ENCODE measurements around the gene IFRD1.

The IFRD1 gene

GRCh38 chr7:112446431-112446830 lies 3.8 kb upstream of the IFRD1 start:
- H3K27ac ChIP-seq: no peak overlapping the region
- no peak for TF ChIP-seq CTCF (conservative IDR thresholded peaks at IDR 0.05)

GRCh38 chr7:112447406-112447805 lies 2.9 kb upstream of the IFRD1 start:
- TF ChIP-seq CTCF (conservative IDR thresholded peaks at IDR 0.05): no peak
- H3K27ac ChIP-seq: no peak overlapping the region; the same call in 1 of the 2 replicates

DNA sequence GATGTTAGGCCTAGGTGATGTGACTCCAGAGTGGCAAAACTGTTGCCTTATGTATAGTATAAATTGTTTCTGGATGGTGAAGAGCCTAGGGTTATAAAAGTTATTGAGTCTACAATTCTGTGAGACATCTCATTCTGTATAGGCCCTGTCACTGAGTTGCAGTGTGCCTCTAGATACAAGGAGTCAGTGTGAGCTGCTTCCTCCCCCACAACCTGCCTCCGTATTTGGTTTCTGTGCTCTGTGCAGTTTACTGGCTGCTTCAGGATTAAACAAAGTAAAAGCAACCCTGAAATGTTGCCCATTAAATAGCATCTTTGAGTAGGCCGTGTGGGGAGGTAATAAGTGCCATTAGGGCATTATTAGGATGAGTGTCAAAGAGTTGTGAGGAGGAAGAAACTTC lies 1.9 kb upstream of the IFRD1 start:
- no peak for TF ChIP-seq CTCF (conservative IDR thresholded peaks at IDR 0.05)
- peak overlapping the region; percentile 88 for H3K27ac ChIP-seq

- peak overlapping the region; percentile 88 for H3K27ac ChIP-seq
- TF ChIP-seq CTCF (conservative IDR thresholded peaks at IDR 0.05): no peak
These were observed 1.4 kb upstream of the IFRD1 start for GRCh38 chr7:112448891-112449290.

DNA sequence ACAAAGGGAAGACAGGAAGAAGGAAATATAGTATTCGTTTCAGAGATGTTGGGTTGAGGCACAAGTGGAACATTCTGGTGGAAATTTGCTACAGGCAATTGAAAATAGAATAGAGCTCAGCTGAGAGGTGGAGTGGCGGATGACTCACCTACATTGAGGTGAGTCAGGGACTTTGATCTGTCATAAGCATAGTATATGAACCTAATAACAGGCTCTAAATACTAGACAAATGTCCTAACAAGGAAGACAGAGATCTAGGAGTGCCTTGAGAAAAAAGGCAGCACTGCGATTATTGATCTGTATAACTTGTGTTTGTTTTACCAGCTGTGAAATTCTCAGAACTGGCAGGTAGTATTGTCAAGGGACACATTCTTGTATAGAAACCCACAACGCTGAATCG lies 907 bp upstream of the IFRD1 start:
- H3K27ac ChIP-seq: peak overlapping the region; percentile 88
- TF ChIP-seq CTCF (conservative IDR thresholded peaks at IDR 0.05): no peak

DNA sequence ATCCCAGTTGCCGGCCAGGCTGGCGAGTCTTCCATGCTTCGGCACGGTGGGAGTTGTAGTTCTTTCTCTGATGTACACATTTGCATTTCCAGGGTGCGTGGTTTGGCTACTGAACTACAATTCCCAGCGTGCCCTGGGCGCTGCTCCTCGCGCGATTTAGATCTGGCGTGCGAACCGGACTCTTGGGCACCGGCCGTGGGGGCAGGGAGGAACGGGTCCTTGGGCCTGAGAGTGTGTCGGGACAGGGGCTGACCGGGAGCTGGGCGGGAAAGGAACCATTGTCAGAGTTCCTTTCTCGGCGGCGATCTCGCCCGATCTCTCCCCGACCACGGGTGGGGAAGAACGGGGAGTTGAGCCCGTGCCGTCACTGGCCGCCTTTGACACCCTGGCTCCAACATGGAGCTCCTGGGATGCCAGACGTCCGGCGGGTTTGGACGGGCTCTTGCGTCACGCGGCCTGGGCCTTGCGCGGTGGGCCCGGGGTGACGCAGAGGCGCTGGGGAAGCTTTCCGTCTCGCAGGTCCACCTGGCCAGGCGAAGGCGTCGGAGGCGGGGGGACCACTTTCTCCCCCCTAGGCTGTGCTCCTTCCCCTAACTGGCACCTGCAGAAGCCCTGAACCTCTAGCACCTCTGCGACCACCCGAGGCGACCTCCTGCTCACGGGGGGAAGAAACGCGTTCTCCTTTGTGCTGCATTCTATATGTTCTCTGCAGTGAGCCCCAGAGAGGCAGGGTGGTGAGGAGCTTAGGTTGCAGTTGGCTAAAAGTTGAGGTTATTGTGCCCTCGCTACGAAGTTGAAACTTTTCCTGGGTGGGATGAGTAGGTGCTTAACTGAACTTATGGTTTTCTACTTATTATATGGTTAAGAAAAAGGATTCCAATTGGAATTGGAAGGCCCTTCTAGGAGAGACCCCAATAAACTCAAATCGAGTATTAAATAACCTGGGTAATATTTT lies 824 bp downstream of the IFRD1 start:
- no peak for TF ChIP-seq CTCF (conservative IDR thresholded peaks at IDR 0.05)
- peak overlapping the region; percentile 88 for H3K27ac ChIP-seq

- peak; percentile 62 for TF ChIP-seq CTCF (conservative IDR thresholded peaks at IDR 0.05)
- peak overlapping the region; percentile 88 for H3K27ac ChIP-seq
These were observed 2.0 kb downstream of the IFRD1 start for GRCh38 chr7:112452102-112452888.

Data from VCaP (cell line).